Measurements from ENCODE around the gene BLMH. TPM values are rescaled to one million over a fixed set of nuclear protein-coding genes. Genes with fewer than 3 reads are reported as not detected.

BLMH gene
- total and polyA plus RNA-seq, 4 donors = 10.5 to 50.9 (median 21.6) TPM

DNA sequence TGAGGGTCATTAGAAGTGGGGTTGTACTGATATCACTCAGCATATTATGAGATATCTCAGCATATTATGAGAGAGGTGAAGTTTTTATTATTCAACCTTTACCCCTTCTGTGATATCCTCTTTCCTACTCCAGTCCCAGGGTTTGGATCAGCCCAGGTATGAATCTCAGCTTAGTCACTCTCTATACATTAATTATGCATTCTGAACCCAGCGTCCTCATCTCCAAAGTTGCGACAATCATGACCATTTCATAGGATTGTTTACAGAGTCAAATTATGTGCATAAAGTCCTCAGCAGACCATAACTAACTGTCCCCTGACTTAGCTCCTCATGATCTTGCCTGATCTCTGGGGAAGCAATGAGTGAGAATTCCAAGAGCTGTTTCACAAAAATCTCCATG, 20.5 kb upstream of the BLMH start:
- ATAC-seq (ENCODE audit: insufficient read depth, low FRiP score) (no peak), DNase-seq (no peak)
- H3K27me3 ChIP-seq (ENCODE audit: control insufficient read depth in 3 of 3, insufficient read depth in 3 of 3, low read length in 2 of 3) = peaks cover 0 to 10% (median 0%) of the 10 kb centered on the region in 3 donors
- H3K4me1 ChIP-seq (ENCODE audit: control insufficient read depth in 5 of 5, insufficient read depth in 5 of 5, low read length in 5 of 5) = peaks cover 0 to 2% (median 0%) of the 10 kb centered on the region in 5 donors
- no peaks in the 10 kb centered on the region for H3K36me3 ChIP-seq (ENCODE audit: control insufficient read depth in 4 of 4, insufficient read depth in 4 of 4, low read length in 4 of 4)
- no peak overlapping the region for H3K4me3 ChIP-seq
- TF ChIP-seq, protein P1, sequence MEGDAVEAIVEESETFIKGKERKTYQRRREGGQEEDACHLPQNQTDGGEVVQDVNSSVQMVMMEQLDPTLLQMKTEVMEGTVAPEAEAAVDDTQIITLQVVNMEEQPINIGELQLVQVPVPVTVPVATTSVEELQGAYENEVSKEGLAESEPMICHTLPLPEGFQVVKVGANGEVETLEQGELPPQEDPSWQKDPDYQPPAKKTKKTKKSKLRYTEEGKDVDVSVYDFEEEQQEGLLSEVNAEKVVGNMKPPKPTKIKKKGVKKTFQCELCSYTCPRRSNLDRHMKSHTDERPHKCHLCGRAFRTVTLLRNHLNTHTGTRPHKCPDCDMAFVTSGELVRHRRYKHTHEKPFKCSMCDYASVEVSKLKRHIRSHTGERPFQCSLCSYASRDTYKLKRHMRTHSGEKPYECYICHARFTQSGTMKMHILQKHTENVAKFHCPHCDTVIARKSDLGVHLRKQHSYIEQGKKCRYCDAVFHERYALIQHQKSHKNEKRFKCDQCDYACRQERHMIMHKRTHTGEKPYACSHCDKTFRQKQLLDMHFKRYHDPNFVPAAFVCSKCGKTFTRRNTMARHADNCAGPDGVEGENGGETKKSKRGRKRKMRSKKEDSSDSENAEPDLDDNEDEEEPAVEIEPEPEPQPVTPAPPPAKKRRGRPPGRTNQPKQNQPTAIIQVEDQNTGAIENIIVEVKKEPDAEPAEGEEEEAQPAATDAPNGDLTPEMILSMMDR (IDR thresholded peaks at IDR 0.05; ENCODE audit: control extremely low read depth, extremely low read depth) = no peak
- no peak overlapping the region for H3K9ac ChIP-seq (ENCODE audit: insufficient read depth in 1 of 2, low read length in 2 of 2)
- WGBS, 2 donors = 64 to 88% methylated on average over 2 of the region's 2 CpGs
- no peak overlapping the region for H3K27ac ChIP-seq (ENCODE audit: low read depth in 1 of 2, low read length in 1 of 2)
- H3K9me3 ChIP-seq (ENCODE audit: control insufficient read depth in 4 of 4, insufficient read depth in 3 of 4, low read length in 3 of 4) = no peaks in the 10 kb centered on the region

DNA sequence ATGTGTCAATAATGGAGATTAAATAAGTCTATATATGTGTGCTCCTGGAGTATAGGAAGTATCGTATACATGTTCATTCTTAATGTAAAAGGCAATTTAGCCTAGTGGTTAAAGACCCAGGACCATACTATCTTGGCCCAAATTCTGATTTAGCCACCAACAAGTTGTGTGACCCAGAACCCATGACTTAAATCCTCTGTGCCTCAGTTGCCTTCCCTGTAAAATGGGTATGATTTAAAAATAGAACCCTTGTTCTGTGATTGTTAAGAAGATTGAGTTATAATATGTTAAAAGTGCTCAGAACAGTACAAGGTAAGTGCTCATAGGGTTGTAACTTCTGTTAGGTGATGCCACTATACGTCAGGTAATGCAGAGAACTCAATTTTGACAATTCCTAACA, 18.8 kb upstream of the BLMH start:
- H3K27ac ChIP-seq (ENCODE audit: low read depth in 1 of 2, low read length in 1 of 2) = no peak overlapping the region
- H3K9ac ChIP-seq (ENCODE audit: insufficient read depth in 1 of 2, low read length in 2 of 2) = no peak overlapping the region
- no peaks in the 10 kb centered on the region for H3K9me3 ChIP-seq (ENCODE audit: control insufficient read depth in 4 of 4, insufficient read depth in 3 of 4, low read length in 3 of 4)
- no peak for DNase-seq
- peaks cover 0 to 2% (median 0%) of the 10 kb centered on the region in 5 donors for H3K4me1 ChIP-seq (ENCODE audit: control insufficient read depth in 5 of 5, insufficient read depth in 5 of 5, low read length in 5 of 5)
- TF ChIP-seq, protein P1 (IDR thresholded peaks at IDR 0.05; ENCODE audit: control extremely low read depth, extremely low read depth) = no peak
- 98 to 100% methylated on average over 2 of the region's 2 CpGs for WGBS, 2 donors
- no peaks in the 10 kb centered on the region for H3K36me3 ChIP-seq (ENCODE audit: control insufficient read depth in 4 of 4, insufficient read depth in 4 of 4, low read length in 4 of 4)
- H3K27me3 ChIP-seq (ENCODE audit: control insufficient read depth in 3 of 3, insufficient read depth in 3 of 3, low read length in 2 of 3) = peaks cover 0 to 10% (median 0%) of the 10 kb centered on the region in 3 donors
- H3K4me3 ChIP-seq = no peak overlapping the region
- ATAC-seq (ENCODE audit: insufficient read depth, low FRiP score) = no peak

DNA sequence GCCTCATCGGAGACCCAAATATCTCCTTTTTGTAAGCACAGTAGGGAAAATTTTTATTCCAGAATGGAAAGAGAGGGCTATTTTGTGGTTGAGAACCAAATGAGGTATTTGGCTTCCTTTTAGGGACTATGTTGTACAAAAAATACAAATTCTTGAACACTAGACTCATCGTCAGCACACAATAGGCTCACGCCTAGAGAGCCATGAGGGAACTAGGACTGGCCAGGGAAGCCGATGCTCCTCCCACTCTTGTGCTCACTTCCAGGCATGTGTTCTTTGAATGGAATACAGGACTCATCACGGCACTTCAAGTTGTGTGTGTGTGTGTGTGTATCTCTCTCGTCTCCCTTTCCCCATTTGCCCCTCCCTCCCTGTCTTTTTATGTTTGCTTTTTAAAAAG, 17.8 kb upstream of the BLMH start:
- Histone ChIP-seq H3K9ac (ENCODE audit: insufficient read depth in 1 of 2, low read length in 2 of 2) (no peak overlapping the region), H3K27ac (ENCODE audit: low read depth in 1 of 2, low read length in 1 of 2) (no peak overlapping the region), H3K36me3 (ENCODE audit: control insufficient read depth in 4 of 4, insufficient read depth in 4 of 4, low read length in 4 of 4) (no peaks in the 10 kb centered on the region), H3K27me3 (ENCODE audit: control insufficient read depth in 3 of 3, insufficient read depth in 3 of 3, low read length in 2 of 3) (peaks cover 0 to 4% (median 0%) of the 10 kb centered on the region in 3 donors), H3K4me1 (ENCODE audit: control insufficient read depth in 5 of 5, insufficient read depth in 5 of 5, low read length in 5 of 5) (peaks cover 0 to 2% (median 0%) of the 10 kb centered on the region in 5 donors), H3K4me3 (no peak overlapping the region), H3K9me3 (ENCODE audit: control insufficient read depth in 4 of 4, insufficient read depth in 3 of 4, low read length in 3 of 4) (no peaks in the 10 kb centered on the region)
- WGBS, 2 donors = 94 to 97% methylated on average over 6 of the region's 6 CpGs
- TF ChIP-seq, protein P1 (IDR thresholded peaks at IDR 0.05; ENCODE audit: control extremely low read depth, extremely low read depth) = no peak
- DNase-seq (no peak), ATAC-seq (ENCODE audit: insufficient read depth, low FRiP score) (no peak)

DNA sequence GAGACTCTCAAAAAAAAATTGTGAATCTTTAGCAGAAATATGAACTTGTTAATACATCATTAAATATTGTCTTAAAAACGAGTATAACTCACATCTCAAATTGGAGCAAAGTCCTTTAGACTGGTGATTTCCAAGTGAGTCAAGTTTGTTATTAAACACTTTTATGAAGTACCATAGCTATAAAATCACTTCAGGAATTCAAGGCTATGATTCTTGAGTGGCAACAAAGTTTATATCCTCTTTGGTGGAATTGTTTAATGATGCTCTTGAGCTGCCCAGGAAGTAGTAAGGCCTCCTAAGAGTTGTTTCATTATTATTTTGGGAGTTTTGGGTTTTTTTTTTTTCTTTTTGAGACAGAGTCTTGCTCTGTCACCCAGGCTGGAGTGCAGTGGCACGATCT, 16.7 kb upstream of the BLMH start:
- TF ChIP-seq, protein P1 (IDR thresholded peaks at IDR 0.05; ENCODE audit: control extremely low read depth, extremely low read depth) = no peak

More for the DNA sequence above, 16.7 kb upstream of the BLMH start:
- 70 to 90% methylated on average over 2 of the region's 2 CpGs for WGBS, 2 donors
- DNase-seq (peak in 1 of 3 donors; percentile 51), ATAC-seq (ENCODE audit: insufficient read depth, low FRiP score) (no peak)
- no peak overlapping the region for H3K27ac ChIP-seq (ENCODE audit: low read depth in 1 of 2, low read length in 1 of 2)
- H3K27me3 ChIP-seq (ENCODE audit: control insufficient read depth in 3 of 3, insufficient read depth in 3 of 3, low read length in 2 of 3) = peaks cover 0 to 4% (median 0%) of the 10 kb centered on the region in 3 donors
- no peaks in the 10 kb centered on the region for H3K9me3 ChIP-seq (ENCODE audit: control insufficient read depth in 4 of 4, insufficient read depth in 3 of 4, low read length in 3 of 4)
- H3K9ac ChIP-seq (ENCODE audit: insufficient read depth in 1 of 2, low read length in 2 of 2) = no peak overlapping the region
- no peaks in the 10 kb centered on the region for H3K36me3 ChIP-seq (ENCODE audit: control insufficient read depth in 4 of 4, insufficient read depth in 4 of 4, low read length in 4 of 4)
- H3K4me1 ChIP-seq (ENCODE audit: control insufficient read depth in 5 of 5, insufficient read depth in 5 of 5, low read length in 5 of 5) = peaks cover 0 to 2% (median 0%) of the 10 kb centered on the region in 5 donors
- no peak overlapping the region for H3K4me3 ChIP-seq
